Epidermal melanocyte (primary cell): ENCODE results near the gene TNS3.

Experiments
- DNase-seq: peaks from one replicate; pipeline ENCODE4 v3.0.0; 2011; ENCODE audit warnings: low spot score; ENCODE audit not compliant: insufficient read length

Gene TNS3

DNA sequence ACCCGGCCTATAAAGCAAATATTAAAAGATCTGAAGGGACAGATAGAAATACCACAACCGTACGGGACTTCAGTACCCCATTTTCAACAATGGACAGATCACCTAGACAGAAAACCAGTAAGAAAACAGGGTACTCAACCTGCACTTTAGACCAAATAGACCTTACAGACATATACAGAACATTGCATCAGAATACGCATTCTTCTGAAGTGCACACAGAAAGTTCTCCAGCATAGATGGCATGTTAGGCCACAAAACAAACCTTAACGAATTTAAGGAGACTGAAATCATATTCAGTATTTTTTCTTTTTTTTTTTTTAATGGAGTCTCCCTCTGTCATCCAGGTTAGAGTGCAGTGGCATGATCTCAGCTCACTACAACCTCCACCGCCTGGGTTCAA is 151.5 kb downstream of the TNS3 start:
- DNase-seq: no peak

DNA sequence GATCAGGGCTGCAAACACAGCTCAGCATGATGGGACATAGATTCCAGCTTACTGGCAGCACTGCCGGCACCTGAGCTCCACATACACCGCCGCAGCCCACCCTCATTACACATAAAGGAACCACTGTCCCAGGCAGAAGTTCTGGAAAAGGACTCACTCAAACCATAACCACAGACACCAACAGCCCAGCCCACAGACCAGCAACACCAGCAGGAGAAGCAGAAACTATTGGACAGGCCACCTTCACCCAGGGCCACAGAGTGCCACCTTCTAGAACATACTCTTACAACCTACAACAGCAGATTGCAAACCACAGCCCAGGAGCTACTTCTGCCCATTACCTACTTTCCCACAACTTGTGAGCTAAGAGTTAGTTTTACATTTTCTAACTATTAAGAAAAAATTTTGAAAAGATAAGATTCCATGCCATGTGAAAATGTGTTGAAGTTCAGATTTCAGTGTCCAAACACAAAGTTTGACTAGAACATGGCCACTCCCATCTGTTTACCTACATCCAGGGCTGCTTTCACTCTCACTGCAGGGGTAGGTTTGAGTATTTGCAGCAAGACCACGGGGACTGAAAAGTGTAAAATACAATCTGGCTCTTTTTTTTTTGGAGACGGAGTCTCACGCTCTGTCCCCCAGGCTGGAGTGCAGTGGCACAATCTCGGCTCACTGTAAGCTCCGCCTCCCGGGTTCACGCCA is 153.0 kb downstream of the TNS3 start:
- no peak for DNase-seq

DNA sequence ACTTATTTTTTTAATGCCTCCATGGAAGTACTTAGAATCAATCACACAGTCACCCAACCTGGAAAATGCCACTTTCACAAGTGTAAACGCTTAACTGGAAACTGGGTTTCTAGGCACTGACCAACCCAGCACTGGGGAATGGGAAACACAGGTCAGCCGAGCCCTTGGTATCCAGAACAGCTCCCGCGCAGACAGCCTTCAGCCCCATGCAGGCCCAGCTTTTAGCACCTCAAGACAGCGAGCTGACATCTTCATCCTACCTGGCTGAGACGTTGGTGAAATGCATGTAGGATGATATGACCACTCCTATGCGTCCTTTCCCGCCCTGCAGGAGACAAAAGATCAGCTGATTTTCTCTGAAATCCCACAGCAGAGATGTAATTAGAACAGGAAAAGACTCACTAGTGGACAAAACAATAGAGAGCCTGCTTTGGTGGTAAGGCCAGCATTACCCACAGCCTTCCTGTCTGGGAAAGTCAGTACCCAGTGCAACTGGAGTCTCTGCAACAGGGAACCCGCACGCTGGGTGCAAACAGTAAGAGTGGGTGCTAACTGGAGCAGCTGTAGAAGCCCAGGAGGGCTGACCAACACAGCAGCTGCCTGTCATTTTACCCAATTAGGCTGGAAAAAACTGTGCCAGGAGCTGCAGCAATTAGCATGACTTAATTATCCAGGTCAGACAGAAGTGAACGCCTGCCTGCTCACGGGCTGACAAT is 153.7 kb downstream of the TNS3 start:
- no peak for DNase-seq

DNA sequence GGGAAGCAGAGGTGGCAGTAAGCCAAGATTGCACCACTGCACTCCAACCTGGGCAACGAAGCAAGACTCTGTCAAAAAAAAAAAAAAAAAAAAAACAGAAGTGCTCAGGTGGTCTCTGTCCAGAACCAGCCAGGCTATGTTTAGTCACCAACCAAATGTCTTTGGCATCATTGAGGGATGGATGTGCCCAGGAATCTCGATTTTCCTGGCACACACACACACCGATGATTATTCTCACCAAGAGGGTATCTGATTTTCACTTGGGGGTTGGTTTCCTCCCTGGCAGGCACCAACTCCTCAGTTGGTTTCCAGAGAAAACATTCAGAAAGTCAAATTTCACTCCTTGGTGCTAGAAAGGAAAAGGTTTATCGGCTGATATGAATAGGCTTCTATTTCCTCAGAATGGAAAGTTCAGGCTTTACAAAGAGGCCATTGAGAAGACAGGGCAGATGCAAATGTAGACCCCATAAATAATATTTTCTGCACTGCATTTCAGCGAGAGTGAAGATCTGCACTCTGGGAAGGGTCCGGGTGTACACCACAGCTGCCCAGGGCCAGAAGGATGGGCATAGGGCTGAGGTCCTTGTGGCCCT is 154.8 kb downstream of the TNS3 start:
- DNase-seq: peak; percentile 74

DNA sequence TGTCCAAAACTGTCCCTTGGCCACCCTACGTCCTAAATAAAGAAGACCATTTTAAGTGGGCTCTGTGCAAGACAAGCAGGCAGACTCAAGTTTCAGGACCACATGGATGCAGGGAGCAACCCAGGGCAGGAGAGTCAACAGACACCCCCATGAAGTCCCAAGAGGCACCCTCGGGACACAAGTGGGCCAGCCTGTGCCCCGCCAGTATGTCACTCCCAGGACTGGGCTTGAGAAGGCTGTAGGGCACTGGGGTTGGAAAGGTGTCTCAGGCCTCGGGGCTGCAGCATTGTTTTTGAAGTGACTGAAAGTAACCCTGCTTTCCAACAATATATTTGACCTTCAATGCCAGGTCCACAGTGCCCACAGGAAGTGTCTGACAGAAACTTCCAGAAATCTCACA is 157.4 kb downstream of the TNS3 start:
- no peak for DNase-seq

DNA sequence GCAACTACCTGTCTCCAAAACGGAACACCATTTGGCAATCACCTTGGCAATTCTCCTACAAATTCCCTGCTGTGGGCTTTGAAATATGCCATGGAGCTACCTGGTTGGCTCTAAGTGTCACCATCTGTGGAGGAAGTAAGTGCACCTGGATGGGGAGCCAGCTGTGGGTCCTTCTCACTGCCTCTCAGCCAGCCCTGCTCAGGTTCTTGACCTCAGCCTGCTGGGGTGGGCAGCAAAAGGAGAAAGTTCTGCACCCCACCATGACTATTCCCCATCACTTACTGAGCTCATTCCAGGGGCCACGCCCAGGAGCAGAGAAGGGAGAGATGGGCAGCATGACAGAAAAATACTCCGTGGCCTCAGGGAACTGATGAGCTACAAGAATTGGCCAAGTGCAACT is 158.7 kb downstream of the TNS3 start:
- DNase-seq: no peak

DNA sequence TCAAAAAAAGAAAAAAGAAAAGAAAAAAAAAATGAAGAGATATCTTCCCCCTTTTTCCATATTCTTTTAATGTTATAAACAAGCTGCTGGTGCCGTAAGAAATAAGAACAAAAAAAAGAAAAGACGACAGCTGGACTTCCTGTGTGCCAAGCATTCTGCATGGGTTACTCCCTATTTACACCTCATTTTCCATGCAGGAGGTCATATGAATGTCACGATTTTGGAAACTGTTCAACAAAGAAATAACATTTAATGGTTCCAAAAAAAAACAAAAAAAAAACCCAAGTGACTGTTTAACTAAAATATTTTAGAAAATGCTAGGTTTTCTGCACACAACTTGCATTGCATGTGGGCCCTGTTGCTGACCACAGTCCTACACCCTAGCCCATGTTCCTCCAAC is 159.3 kb downstream of the TNS3 start:
- no peak for DNase-seq

DNA sequence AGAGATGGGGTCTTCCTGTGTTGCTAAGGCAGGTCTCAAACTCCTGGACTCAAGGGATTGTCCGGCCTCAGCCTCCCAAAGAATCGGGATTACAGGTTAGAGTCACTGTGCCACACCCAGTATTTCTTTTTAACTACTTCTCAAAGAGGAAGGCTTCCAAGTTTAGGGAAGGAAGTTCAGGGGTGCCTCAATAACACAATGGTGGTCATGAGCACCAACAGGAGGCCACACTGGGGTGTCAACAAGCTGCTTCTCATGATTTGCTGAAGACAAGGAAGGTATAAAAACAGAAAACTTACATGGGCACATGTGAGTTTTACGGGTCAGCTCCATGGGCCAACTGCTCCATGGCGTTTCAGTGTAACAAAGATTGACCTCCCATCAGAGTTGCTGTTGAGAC is 160.5 kb downstream of the TNS3 start:
- DNase-seq: no peak

DNA sequence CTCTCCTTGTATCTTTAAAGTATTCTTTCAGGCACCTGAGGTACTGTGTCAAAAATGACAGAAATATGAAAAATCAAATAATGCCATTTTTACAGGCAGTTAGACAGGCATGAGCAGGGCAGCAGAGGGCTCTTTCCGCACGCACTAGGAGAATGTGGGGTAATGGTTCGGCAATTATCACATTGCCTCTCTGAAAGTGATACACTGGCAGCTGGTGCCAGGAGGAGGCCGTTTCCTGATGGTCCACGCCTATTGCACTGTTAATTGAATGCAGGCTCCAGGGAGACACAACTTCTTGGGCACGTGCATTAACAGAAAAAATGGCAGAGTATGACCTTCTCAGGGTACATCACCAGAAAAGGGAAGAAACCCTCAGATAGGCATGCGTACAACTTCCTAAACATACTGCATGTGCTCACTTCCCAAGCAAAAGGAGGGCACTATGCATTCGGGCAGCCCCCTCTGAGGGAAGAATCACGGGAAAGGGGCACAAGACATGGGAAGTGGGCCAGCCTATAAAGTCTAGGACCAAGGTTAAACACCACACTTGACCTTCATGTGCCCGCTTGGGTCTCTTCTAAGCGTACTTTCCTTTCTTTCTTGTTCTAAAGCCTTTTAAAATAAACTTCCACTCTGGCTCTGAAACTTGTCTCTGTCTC is 161.7 kb downstream of the TNS3 start:
- DNase-seq: no peak

DNA sequence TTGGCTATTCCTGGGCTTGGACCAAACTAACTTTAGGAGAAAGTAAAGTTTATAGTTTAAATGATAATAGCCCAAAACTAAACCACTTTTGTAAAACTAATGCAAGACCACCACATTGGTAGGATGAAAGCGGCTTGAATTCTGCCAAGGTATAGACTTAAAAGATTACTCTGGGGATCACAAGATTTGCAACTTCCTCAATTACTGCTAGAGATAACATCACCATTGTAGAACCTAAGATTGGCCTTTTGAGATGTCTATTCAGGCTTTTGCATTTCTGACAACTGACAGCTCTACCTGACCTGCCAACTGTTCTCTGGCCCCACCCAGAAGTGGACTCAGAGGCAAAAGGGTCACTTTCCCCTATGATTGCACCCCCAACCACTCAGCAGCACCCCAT is 162.4 kb downstream of the TNS3 start:
- no peak for DNase-seq

DNA sequence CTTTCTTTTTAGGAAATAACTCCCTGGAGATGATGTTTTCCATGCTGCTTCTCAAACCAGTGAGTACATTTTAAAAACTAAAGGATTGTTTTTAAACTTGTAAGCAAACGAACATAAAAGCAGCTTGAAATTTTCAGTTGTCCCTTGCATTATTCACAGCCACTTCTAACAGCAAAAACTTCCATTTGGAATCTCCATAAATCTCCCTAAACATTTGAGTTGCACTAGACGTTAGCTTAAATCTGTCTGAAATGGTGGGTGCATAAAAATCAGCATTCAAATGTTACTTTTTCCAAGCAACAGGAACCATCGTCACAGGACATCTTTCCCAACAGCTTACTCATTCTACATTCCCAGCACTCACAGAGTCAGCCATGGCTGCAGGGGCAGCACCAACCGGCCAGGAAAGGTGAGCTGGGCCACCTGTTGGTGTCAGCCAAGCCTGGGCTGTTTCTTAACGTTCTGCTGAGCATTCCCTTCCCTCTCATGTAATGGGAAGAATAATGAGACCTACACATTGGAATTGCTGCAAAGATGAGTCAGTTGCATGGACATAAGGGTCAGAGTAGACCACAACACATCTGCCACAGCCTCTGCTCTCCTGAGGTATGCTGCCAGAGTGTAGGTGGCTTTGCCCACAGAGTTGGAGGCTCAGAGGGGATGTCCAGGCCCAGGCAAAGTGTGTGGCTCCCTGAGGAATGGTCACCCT is 163.2 kb downstream of the TNS3 start:
- no peak for DNase-seq

DNA sequence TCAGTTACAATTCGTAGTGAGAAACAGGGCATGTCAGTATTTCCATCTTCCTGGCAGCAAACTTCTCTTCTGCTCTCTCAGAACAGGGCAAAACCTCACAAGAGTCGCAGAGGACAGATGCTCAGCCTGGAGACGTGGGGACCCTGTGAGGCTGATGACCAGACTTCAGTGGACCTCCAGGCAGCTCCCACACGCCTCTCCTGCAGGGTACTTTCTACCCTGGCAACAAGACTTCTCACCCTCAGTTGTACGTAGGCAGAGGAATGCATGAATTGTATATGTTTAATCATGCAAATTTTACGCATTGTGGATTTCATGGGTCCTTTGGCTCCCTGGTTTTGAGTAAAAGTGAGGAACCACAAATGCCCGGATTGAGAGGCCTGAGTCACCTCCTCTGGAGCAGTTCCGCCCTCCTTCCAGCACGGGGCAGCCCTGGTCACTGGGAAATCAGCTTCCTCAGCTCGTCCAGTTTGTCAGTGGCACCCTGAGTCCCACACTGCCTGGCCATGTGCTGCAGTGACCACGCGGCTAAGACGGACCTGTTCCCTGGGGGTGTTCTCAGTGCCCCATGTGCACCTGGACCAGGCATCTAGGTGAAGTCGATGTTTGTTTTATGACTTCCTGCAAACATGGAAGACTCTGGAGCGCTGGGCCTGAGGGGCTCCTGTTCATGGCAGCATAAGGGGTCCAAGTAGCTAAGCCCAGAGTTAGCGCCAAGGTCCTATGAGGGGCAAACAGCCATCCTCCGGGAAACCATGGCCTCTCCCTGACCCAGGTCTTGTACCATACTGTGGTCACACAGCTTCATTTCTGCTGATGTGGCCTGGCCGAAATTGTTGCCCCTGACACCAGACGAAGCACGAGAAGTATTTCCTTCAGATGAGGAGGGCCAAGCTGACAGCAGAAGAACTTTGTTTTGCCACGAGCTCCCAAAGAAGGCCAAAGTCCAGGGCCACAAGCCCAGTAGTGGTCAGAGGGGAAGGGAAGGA is 165.1 kb downstream of the TNS3 start:
- no peak for DNase-seq

DNA sequence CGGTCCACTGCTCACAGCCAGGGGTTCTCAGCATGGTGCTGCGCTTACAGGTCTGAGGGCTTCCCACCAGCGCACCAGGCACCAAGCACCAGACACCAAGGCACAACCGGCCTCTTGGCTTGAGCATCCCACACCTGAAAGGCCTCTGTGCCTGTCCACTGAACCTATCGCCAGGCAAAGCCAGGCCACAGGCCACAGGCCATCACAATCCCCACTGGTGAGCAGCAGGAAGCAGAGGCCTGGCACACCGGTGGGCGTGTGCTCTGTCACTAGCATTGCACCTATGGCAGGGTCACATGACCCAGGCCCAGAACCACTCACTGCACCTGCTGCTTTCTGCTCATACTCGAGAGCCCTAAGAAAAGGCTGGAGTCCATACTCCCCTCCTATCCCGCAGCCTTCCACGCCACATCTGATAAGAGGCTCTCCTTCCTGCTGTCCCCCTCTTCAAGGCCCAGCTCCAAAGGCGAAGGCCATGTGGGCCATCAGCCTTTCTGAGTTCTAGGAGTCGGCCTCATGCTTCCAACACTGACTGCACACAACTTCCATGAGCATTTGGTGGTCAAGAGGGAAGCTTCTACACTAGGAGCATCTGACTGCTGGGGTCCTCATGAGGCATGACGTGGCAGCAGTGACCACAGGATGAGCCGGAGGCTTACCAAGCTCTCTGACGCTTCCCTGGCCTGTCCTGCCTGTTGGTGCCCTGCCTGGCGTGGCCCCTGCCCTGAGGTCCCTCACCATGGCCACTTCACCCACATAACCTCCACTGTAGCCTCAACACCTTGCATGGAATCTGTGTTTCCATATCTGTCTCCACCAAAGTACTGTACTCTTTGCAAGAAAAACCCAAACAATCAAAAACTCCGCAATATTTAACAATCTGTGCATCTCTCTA is 166.3 kb downstream of the TNS3 start:
- DNase-seq: no peak

DNA sequence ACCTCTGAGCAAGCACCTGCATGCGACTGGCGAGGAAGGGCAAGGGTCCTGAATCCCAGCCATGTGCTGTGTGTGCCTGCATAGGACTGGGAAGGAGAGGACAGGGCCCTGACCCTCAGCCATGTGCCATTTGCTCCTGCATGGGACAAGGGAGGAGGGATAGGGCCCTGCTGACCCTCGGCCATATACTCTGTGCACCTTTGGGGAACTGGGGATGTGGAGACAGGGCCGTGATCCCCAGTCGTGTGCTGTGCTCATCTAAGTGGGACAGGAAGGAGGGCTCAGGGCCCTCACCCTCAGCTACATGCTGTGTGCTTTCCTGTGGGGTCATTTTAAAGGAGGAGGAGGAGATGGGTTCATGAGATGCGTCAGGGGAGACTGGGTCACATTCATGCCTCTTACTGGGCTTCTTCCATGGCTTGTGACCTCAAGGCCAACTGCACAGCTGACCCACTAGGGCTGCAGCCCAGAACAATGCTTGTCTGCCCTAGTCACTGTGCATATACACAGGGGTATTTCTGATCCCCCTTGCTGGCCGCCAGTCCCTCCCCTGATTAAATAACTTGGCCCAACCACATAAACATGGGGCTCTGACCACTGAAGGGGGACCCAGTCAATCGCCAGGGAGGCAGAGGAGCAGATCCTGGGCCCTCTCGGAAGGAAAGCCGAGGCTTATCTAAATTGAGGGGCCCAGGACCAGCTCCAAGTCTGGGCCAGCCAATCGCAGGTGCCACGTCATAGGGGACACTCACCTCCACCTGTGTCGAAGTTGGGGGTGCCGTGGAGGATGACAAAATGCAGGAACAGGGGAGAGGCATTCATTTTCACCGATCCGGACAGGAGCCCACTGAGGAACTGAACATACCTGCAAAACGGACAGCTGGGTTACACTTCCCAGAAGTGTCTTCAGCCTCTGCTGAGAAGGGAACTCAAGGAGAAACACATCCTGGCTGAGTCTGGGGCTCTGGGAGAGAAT is 167.3 kb downstream of the TNS3 start:
- DNase-seq: no peak

DNA sequence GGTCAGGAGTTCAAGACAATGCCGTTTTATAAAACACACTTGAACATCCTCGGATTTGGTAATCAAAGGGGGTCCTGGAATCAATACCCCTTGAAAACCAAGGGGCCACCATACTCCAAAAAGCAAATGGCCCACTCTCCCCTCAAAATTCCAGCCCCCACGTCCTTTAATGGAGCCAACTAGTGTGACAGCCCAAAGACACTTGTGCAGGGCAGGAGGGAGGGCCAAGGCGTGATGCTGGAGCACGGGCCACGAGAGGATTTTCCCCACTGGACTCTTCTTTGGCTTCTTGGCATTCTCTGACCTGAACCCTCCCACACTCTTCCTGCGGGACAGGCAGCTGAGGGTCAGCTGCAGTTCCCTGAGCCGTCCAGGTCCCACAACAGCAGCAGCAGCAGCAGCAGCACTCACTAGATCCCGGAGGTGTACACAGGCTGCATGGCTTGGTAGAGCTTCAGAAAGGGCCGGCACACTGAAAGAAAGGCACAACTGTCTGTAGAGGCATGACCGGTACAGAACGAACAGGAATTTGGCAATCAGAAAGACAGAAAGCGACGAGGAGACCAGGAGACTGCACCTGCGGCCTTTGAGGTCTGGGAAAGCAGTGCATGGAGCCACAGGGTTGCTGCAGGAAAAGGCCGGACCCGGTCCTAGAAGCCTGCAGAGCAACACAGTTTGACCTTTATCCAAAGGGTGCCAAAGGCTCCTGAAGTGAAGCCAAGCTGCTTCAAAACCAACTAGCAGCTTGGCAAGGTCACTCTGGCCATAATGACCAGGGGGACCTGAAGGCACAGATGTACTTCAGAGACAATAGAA is 168.2 kb downstream of the TNS3 start:
- no peak for DNase-seq

DNA sequence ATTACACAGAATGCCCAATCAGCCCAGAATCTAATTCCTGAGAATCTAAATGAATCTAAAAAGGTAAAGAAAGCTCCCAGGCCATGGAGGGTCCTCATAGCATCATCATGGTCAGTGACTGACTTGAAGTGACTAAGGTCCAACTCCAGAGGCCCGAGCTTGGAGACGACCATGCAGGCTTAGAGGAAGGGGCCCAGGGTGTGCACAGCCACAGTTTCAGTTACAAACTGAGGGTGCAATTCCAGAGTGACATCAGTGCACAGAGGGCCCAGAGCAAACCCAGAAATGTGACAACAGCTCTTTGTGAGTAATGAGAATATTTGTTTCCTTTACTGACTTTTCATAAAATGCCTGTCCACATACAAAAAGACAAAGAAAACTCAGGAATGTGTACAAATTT is 170.0 kb downstream of the TNS3 start:
- DNase-seq: no peak

DNA sequence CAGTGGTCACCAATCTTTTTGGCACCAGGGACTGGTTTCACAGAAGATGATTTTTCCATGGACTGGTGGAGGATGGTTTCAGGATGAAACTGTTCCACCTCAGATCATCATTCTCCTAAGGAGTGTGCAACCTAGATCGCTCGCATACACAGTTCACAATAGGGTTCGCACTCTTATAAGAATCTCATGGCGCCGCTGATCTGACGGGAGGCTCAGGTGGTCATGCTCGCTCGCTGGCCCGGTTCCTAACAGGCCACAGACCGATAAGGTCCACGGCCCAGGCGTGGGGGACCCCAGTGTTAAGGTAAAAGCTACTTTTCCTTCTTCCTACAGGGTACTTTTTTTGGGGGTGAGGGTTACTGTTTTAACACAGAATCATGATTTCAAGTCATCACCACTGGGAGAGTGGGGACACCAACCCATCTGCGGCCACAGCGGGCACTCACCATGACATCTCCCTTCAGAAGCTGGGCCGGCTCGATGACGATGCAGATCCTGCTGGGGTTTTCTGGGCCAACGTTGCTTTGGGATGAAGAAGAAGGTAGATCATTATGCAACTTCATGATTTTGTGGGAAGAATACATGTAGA is 170.5 kb downstream of the TNS3 start:
- no peak for DNase-seq
